MCF 10A (cell line): ENCODE measurements around the gene DPP3. TPM values are rescaled to one million over a fixed set of nuclear protein-coding genes. Genes with fewer than 3 reads are reported as not detected.

ENCODE experiments used
- BruUV-seq: library from RNA; stranded (reverse); fragments of 400-500 nt; replicated peaks from 2 replicates; lab custom pipeline; 2021; lab: Mats Ljungman, UMichigan
- CTCF ChIA-PET: fragments of 300-600 bp; sonication (Branson Sonifier 250); formaldehyde crosslinking; extraction: SDS; loops from one replicate; lab custom pipeline; 2021; ENCODE audit warnings: antibody characterized with exemption, inconsistent platforms; lab: Yijun Ruan, JAX
- POLR2A ChIA-PET: fragments of 300-600, 350-650 bp; sonication (Branson Sonifier 250); formaldehyde crosslinking; extraction: SDS; loops from one replicate; lab custom pipeline; 2020; ENCODE audit warnings: antibody characterized with exemption, inconsistent platforms; lab: Yijun Ruan, JAX
- DNase-seq: peaks from one replicate; pipeline ENCODE4 v3.0.0-alpha.2; 2018; ENCODE audit not compliant: unreplicated experiment
- H3K27ac Mint-ChIP-seq: one replicate; pipeline ENCODE4 v1.8.0; 2022; ENCODE audit warnings: mild to moderate bottlenecking, low read depth, mixed read lengths; ENCODE audit not compliant: unreplicated experiment
- H3K27me3 Mint-ChIP-seq: one replicate; pipeline ENCODE4 v1.8.0; 2022; ENCODE audit warnings: mixed read lengths; ENCODE audit not compliant: insufficient read depth, unreplicated experiment
- H3K36me3 Mint-ChIP-seq: one replicate; pipeline ENCODE4 v1.8.0; 2022; ENCODE audit warnings: mild to moderate bottlenecking, moderate library complexity, mixed read lengths; ENCODE audit not compliant: insufficient read depth, unreplicated experiment
- H3K4me1 Mint-ChIP-seq: one replicate; pipeline ENCODE4 v1.8.0; 2022; ENCODE audit warnings: mixed read lengths; ENCODE audit not compliant: insufficient read depth, unreplicated experiment
- H3K4me3 Mint-ChIP-seq: one replicate; pipeline ENCODE4 v1.8.0; 2022; ENCODE audit warnings: mild to moderate bottlenecking, moderate library complexity, mixed read lengths; ENCODE audit not compliant: unreplicated experiment
- H3K9me3 Mint-ChIP-seq: one replicate; pipeline ENCODE4 v1.8.0; 2022; ENCODE audit warnings: mixed read lengths; ENCODE audit not compliant: unreplicated experiment
- intact Hi-C: fragments of 100-400 bp; cut with micrococcal nuclease; formaldehyde crosslinking; loops from 2 replicates; pipeline ENCODE4 v1.14.1; 2022
- total RNA-seq: library from RNA; stranded (reverse); gene quantifications from 2 replicates; pipeline ENCODE4 v1.2.3, GENCODE V29; 2022
- TF ChIP-seq, protein P1 (sequence below): fragments of 200-600 bp; IDR thresholded peaks from one replicate; pipeline ENCODE4 v1.8.0; 2022; ENCODE audit warnings: antibody characterized with exemption, mild to moderate bottlenecking; ENCODE audit not compliant: unreplicated experiment

Gene DPP3
- total RNA-seq, 1 experiment from 2014 or later: 40.9 TPM

DNA sequence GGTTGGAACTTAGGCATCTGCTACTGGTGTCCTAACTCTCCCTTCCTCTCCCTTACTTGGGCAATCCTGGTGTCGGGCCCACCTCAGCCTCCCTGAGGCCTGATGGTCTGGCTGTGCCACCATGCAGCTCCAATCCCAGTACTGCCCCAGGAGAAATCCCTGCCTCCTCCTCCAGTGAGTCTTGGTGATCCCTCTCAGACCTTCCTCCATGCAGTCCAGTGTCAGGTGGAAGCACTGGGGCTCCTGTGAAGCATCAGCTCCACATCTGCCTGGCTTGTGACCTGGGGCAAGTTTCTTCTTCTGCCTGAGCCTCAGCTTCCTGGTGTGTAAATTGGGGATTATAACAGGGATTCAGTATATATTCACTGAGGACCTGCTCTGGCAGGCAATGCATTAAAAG is 15.3 kb upstream of the DPP3 start:
- no peak overlapping the region for H3K27ac Mint-ChIP-seq
- BruUV-seq: no TSS peak
- H3K4me1 Mint-ChIP-seq: no peaks in the 10 kb centered on the region
- CTCF ChIA-PET: interaction anchor here (0.5 to 0.6 kb wide), 2 partner anchors 10 to 33 kb away, joined by 3 to 4 read pairs; no protein-coding TSS in a partner anchor
- no peaks in the 10 kb centered on the region for H3K27me3 Mint-ChIP-seq
- POLR2A ChIA-PET: interaction anchor here (0.8 to 5.3 kb wide), 2 partner anchors 15 to 44 kb away, joined by 3 to 65 read pairs; partner anchors contain the start of gene DPP3
- H3K36me3 Mint-ChIP-seq: no peaks in the 10 kb centered on the region
- no peaks in the 10 kb centered on the region for H3K9me3 Mint-ChIP-seq
- DNase-seq: no peak
- intact Hi-C loops: no loop called here
- TF ChIP-seq, protein P1, sequence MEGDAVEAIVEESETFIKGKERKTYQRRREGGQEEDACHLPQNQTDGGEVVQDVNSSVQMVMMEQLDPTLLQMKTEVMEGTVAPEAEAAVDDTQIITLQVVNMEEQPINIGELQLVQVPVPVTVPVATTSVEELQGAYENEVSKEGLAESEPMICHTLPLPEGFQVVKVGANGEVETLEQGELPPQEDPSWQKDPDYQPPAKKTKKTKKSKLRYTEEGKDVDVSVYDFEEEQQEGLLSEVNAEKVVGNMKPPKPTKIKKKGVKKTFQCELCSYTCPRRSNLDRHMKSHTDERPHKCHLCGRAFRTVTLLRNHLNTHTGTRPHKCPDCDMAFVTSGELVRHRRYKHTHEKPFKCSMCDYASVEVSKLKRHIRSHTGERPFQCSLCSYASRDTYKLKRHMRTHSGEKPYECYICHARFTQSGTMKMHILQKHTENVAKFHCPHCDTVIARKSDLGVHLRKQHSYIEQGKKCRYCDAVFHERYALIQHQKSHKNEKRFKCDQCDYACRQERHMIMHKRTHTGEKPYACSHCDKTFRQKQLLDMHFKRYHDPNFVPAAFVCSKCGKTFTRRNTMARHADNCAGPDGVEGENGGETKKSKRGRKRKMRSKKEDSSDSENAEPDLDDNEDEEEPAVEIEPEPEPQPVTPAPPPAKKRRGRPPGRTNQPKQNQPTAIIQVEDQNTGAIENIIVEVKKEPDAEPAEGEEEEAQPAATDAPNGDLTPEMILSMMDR: no peak
- no peak overlapping the region for H3K4me3 Mint-ChIP-seq

DNA sequence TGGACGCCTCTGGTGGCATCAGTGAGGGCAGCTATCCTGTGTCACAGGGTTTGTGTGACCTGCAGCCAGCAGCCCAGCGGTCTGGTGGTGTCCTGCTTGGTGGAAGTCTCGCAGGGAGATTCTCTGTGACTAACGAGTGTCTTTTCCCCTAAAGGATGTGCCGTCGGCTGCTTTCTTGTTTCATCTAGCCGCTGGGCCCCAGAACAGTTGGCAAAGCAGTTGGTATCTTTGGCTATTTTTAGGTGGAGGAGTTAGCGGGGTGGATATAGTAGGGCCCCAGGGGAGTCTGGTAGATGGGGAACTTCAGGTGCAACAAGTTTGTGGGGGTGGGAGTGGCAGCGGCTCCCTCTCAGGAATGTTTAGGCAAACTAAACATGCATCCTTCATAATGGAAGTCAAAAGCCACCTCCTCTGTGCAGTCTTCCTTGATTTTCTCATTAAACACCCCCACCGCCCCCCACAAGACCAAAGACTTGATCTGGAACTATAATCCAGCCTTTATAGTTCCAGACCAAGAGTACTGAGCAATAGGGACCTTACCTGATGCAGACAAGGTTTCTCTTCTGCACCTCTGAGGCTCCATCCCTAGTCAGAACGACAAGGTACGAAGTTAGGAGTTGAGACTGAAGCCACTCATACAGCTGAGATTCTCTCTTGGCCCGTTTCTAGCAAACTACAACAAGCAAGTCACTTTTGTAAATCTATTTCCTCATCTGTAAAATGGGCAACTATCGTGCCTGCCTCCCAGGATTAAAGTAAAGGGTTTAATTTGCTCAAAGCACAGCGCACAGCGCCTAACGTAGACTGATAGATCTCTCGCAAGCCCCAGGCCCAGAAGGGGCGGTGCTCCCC is 14.6 kb upstream of the DPP3 start:
- Mint-ChIP-seq H3K4me3 (peak overlapping the region; percentile 75), H3K36me3 (no peaks in the 10 kb centered on the region), H3K4me1 (no peaks in the 10 kb centered on the region), H3K27ac (peak overlapping the region; percentile 54), H3K27me3 (no peaks in the 10 kb centered on the region), H3K9me3 (no peaks in the 10 kb centered on the region)
- intact Hi-C loops: no loop called here
- ChIA-PET POLR2A (interaction anchor here (0.8 to 5.3 kb wide), 5 partner anchors 14 to 152 kb away, joined by 3 to 65 read pairs (median 7); partner anchors contain the start of genes DPP3 and MRPL11), CTCF (interaction anchor here (0.5 to 1.5 kb wide), 3 partner anchors 27 to 126 kb away, joined by 3 to 6 read pairs (median 4); partner anchors contain the start of gene MRPL11)
- BruUV-seq: no TSS peak
- DNase-seq: no peak
- TF ChIP-seq, protein P1: no peak

DNA sequence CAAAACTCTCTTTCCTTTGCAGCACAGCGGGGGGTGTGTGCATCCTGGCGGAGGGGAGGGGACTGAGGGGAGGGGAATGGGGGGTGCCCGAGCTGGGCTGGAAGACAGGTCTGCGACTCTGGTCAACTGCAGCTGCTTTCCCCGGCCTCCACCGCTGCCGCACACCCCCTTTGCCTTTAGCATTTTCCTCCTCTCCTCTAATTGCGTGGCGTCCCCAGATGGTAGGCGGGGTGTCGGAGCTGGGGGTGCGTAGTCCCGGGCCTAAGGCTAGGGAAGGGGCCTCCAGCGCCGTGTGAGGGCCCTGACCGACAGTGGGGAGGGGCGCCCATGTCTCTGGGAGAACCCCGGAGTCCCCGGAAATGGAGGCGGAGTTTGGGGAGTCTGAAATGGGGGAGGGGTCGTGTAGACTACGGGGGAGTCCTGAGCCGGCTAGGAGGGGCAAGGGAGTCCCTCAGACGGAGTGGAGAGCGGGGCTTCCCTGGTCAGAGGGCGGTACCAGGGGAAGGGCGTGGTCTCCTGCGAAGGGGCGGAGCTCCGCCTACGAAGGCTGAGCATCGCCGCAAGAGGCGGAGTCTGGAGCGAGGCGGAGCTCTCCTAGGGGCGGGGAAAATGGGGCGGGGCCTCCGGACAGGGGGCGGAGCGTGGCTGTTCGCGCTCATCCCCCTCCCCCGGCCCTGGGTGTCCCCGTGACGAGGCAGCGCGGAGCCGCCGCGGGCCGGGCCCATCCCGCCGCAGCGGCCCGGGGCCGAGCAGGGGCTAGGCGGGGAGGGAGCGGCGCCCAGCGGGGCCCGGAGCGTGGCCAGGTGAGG is 13.8 kb upstream of the DPP3 start, which contains the start of gene PELI3:
Gene PELI3 (plus strand): TSS at position 681 of the 809 bp plus-strand sequence. CDS start 1,224 bp downstream, outside the sequence.
- H3K4me3 Mint-ChIP-seq: peak within 1 kb of the TSS; percentile 75
- ChIA-PET CTCF (interaction anchor here (0.7 to 1.5 kb wide), 3 partner anchors 28 to 101 kb away, joined by 3 to 6 read pairs (median 3); partner anchors contain the start of gene MRPL11), POLR2A (interaction anchor here (0.7 to 5.3 kb wide), 10 partner anchors 13 to 151 kb away, joined by 3 to 65 read pairs (median 4); partner anchors contain the start of genes BBS1, DPP3, MRPL11 and RBM14)
- peak within 1 kb of the TSS; percentile 54 for H3K27ac Mint-ChIP-seq
- H3K36me3 Mint-ChIP-seq: peaks cover 7% of the 10 kb centered on the region
- TF ChIP-seq, protein P1: no peak
- H3K27me3 Mint-ChIP-seq: no peaks in the 10 kb centered on the region
- intact Hi-C loops: no loop called here
- H3K9me3 Mint-ChIP-seq: no peaks in the 10 kb centered on the region
- no peaks in the 10 kb centered on the region for H3K4me1 Mint-ChIP-seq
- DNase-seq: peak; percentile 89
- no TSS peak for BruUV-seq
